GM18867 (cell line): Measurements from ENCODE around the gene ATAD3C.

ENCODE experiments used
- ATAC-seq: cut with Tn5 transposase; IDR thresholded peaks from one replicate; pipeline ENCODE4 v1.9.1; 2021; ENCODE audit warnings: mild to moderate bottlenecking, moderate library complexity; ENCODE audit not compliant: unreplicated experiment

The ATAD3C gene

GRCh38 chr1:1430114-1430982, 19.1 kb upstream of the ATAD3C start:
- no peak for ATAC-seq

- no peak for ATAC-seq
Observed at GRCh38 chr1:1430992-1431844, 18.3 kb upstream of the ATAD3C start.

- ATAC-seq = no peak
Observed at GRCh38 chr1:1431845-1432273, 17.6 kb upstream of the ATAD3C start.

- ATAC-seq = no peak
Observed at GRCh38 chr1:1432274-1432950, 17.1 kb upstream of the ATAD3C start.

DNA sequence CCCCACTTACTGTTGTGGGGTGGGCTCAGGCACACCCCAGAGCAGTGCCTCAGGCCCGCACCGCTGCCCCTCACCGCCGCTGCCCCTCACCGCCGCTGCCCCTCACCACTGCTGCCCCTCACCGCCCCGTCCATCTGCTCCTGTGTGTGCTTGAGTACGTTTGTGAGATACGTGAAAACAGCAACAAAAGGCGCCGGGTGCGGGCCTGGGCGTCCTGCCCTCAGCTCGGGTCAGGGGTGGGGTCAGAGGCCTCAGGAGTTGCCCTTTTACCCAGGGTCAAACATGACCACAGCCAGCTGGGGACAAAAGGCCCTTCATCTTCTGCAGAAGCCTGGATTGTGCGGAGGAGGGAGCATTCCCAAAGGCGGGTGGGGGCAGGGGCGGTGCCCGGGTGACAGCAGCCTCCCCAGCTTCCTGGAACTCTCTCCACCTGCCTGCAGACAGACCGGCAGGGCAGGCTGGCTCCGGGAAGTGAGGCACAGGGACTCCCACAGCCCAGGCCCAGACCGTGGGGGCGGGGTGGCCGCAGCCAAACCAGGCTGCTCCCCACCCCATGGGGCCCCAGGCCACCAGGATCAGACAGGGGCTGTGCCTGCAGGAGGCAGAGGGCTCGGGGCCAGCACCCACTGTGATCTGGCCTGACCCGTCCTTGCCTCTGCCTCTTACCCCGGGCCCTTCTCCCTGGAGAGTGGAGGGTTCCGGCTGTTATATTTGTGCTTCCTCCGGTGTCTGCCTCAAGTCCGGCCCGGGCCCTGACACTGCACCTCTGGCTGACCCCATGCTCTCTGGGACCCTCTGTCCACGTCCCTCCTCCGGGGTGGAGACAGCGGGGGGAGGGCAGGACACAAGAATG, 16.3 kb upstream of the ATAD3C start:
- ATAC-seq = no peak

DNA sequence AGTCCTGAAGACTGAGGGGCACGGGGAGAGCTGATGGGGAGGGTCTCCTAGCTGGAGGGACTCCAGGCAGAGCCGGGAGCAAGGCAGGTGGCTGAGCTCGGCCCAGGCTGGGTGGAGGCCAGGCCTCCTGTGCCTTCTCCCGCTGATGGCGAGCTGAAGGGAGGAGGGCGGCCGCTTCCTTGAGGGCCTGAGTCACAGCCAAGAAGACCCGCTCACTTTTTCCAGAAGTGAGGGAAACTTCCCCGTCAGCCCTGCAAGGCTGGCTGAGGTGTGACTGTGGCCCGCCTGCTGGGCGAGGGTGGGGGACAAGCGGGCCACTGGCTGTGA, 15.7 kb upstream of the ATAD3C start:
- ATAC-seq = no peak

GRCh38 chr1:1434131-1434823, 15.2 kb upstream of the ATAD3C start:
- no peak for ATAC-seq

DNA sequence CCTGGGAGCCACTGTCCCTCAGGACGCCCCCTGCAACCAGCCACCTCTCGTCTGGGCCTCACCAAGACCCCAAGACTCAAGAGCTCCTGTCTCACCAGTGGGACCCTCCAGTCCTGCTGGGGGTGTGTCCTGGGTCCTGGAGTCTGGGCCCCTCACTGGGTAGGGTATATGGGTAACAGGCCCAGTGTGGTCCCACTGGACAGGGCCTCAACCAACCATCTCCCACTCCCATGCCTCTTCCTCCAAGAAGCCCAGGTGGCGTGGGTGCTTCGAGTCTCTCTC, 14.7 kb upstream of the ATAD3C start:
- no peak for ATAC-seq

GRCh38 chr1:1435106-1435903, 14.2 kb upstream of the ATAD3C start, which contains the start of gene VWA1:
VWA1 (plus strand) TSS chr1:1435690; CDS start chr1:1435749, 59 bp downstream.
- no peak for ATAC-seq

DNA sequence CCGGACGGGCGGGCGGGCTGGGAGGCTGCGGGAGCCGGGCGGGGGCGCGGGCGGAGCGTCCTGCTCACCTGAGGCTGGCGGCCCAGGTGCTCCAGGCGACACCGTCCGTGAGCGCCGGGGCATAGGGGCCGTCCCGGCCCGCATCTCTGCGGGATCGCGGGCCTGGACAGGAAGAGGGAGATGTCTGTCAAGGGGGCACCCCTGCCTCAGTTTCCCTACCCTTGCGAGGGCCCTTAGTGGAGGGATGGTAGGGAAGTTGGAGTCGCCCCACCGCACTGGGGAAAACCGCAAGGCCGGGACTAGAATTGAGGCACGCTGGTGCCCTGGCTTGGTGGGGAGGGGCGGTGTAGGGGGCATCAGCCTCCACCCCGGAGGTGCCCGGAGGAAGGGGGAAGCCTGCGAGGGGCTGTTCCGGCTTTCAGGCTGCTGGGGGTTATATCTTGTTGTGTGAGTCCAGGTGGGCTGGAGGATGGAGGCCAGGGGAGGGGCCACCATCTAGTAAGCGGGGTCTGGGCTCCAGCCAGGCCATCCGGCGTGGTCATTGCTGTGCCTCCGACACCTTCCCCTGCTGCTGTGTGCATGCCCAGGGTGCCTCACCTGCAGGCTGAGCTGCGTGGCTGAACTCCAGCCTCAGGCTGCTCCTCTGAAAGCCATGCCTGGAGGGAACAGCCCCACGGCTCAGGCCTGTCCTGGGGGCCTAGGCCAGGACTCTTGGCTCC, 13.4 kb upstream of the ATAD3C start:
- no peak for ATAC-seq

- ATAC-seq = no peak
Observed at GRCh38 chr1:1436630-1437032, 12.9 kb upstream of the ATAD3C start.

DNA sequence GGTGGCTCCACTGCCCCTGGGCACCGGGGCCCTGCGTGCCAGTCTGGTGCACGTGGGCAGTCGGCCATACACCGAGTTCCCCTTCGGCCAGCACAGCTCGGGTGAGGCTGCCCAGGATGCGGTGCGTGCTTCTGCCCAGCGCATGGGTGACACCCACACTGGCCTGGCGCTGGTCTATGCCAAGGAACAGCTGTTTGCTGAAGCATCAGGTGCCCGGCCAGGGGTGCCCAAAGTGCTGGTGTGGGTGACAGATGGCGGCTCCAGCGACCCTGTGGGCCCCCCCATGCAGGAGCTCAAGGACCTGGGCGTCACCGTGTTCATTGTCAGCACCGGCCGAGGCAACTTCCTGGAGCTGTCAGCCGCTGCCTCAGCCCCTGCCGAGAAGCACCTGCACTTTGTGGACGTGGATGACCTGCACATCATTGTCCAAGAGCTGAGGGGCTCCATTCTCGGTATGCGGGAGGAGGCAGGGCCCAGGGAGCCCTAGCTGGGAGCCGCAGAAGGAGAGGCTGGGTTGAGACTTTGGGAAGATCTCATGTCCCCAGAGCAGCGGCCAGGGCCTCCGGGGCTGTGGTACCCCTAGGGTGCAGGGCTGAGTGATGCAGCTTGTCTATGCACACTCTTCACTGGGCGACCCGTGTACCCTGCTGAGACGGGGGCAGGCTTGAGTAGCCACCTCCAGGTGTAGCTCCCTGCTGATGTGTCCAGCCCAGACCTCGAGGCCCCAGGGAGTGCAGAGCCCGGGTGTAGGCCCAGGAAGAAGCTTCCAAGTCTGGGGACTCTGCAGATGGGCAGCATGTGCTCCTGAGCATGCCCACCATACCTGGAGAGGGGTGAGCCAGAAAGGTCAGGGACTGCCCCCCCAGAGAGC, 12.2 kb upstream of the ATAD3C start:
- no peak for ATAC-seq

GRCh38 chr1:1437904-1438376, 11.5 kb upstream of the ATAD3C start:
- ATAC-seq = peak; percentile 54

DNA sequence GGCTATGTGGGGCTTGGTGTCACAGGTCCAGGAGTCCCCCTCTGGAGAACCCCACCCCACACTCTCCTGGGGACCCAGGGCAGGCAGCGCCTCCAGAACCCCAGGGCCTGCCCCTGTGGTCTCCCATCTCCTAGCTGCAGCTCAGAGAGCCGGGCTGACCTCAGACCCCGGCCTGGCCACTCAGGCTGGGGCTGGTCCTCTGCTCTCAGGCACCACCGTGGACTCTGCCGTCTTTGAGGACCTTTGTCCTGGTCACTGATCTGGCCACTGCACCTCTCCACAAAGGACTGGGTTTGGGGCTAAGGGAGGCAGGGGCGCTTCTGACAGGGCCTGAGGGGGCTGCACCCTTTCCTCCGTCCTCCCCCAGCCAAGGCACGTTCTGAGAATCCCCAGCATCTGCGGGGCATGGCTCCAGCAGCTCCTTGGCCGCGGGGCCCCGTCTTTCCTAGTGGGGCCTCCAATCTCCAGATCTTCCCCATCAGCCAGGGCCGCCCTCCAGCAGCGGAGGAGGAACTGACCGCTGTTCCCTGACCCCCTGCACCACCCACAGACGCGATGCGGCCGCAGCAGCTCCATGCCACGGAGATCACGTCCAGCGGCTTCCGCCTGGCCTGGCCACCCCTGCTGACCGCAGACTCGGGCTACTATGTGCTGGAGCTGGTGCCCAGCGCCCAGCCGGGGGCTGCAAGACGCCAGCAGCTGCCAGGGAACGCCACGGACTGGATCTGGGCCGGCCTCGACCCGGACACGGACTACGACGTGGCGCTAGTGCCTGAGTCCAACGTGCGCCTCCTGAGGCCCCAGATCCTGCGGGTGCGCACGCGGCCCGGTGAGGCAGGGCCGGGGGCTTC, 10.7 kb upstream of the ATAD3C start:
- ATAC-seq = no peak

GRCh38 chr1:1439546-1440261, 9.8 kb upstream of the ATAD3C start:
- no peak for ATAC-seq
